IMR-90 (cell line): ENCODE data around the gene MNAT1. TPM values are rescaled to one million over a fixed set of nuclear protein-coding genes. Genes with fewer than 3 reads are reported as not detected.
A peak's percentile ranks its signal among the peaks of the same experiment; 100 is the strongest.

Source experiments
- ATAC-seq: fragments of 200-7000 bp; cut with Tn5 transposase; 2 replicates; pipeline ENCODE4 v1.9.1; 2020; ENCODE audit warnings: low read depth, mild to moderate bottlenecking, moderate library complexity
- BruUV-seq: library from RNA; stranded (reverse); fragments of 400-500 nt; replicated peaks from 2 replicates; lab custom pipeline; 2021; lab: Mats Ljungman, UMichigan
- CTCF ChIA-PET: fragments of 300-600 bp; formaldehyde crosslinking; extraction: SDS; loops from one replicate; lab custom pipeline; 2021; ENCODE audit warnings: antibody characterized with exemption; lab: Yijun Ruan, JAX
- POLR2A ChIA-PET: fragments of 300-600 bp; sonication (Branson Sonifier 250); formaldehyde crosslinking; loops from one replicate; lab custom pipeline; 2022; ENCODE audit warnings: antibody characterized with exemption; ENCODE audit not compliant: unreplicated experiment; lab: Charles Lee
- DNase-seq: peaks from one replicate; pipeline ENCODE4 v3.0.0; 2013
- H2AFZ ChIP-seq: replicated peaks from 2 replicates; pipeline ENCODE3; 2013; ENCODE audit warnings: low read length, mild to moderate bottlenecking; ENCODE audit not compliant: poor library complexity
- H2AK5ac ChIP-seq: 2 replicates; pipeline ENCODE4 v1.6.1; 2013; ENCODE audit warnings: low read depth, low read length, inconsistent platforms
- H2AK9ac ChIP-seq: replicated peaks from 2 replicates; pipeline ENCODE3; 2013; ENCODE audit warnings: mild to moderate bottlenecking, low read depth, low read length, moderate library complexity; ENCODE audit not compliant: poor library complexity
- H2BK120ac ChIP-seq: 2 replicates; pipeline ENCODE4 v1.6.1; 2013; ENCODE audit warnings: low read depth, low read length, inconsistent platforms
- H2BK15ac ChIP-seq: 3 replicates; pipeline ENCODE4 v1.6.1; 2013; ENCODE audit warnings: low read depth, low read length, inconsistent platforms
- H2BK20ac ChIP-seq: 2 replicates; pipeline ENCODE4 v1.6.1; 2013; ENCODE audit warnings: low read depth, mild to moderate bottlenecking, inconsistent platforms, low read length, moderate library complexity
- H2BK5ac ChIP-seq: 2 replicates; pipeline ENCODE4 v1.6.1; 2013; ENCODE audit warnings: mild to moderate bottlenecking, low read depth, low read length, inconsistent platforms; ENCODE audit not compliant: poor library complexity, severe bottlenecking
- H3K14ac ChIP-seq: replicated peaks from 2 replicates; pipeline ENCODE4 v1.6.1; 2013; ENCODE audit warnings: low read depth, low read length, inconsistent platforms
- H3K18ac ChIP-seq: 2 replicates; pipeline ENCODE4 v1.6.1; 2013; ENCODE audit warnings: low read depth, low read length, control low read depth
- H3K23ac ChIP-seq: 2 replicates; pipeline ENCODE4 v1.6.1; 2013; ENCODE audit warnings: low read depth, low read length, inconsistent platforms
- H3K27ac ChIP-seq: 2 replicates; pipeline ENCODE4 v1.5.1; 2013; ENCODE audit warnings: mild to moderate bottlenecking, control low read depth, low read length; ENCODE audit not compliant: insufficient read depth
- H3K27me3 ChIP-seq: 2 replicates; pipeline ENCODE4 v1.6.1; 2013; ENCODE audit warnings: low read length; ENCODE audit not compliant: control insufficient read depth, insufficient read depth
- H3K36me3 ChIP-seq: 2 replicates; pipeline ENCODE4 v1.6.1; 2013; ENCODE audit warnings: low read length, mixed read lengths; ENCODE audit not compliant: control insufficient read depth, insufficient read depth
- H3K4ac ChIP-seq: 2 replicates; pipeline ENCODE4 v1.6.1; 2013; ENCODE audit warnings: low read depth, low read length, inconsistent platforms
- H3K4me1 ChIP-seq: 2 replicates; pipeline ENCODE4 v1.6.1; 2013; ENCODE audit warnings: low read length, mixed read lengths; ENCODE audit not compliant: control insufficient read depth, insufficient read depth
- H3K4me2 ChIP-seq: 2 replicates; pipeline ENCODE4 v1.6.1; 2013; ENCODE audit warnings: low read depth, mild to moderate bottlenecking, control low read depth, low read length, moderate library complexity
- H3K4me3 ChIP-seq: 2 replicates; pipeline ENCODE4 v1.5.1; 2013; ENCODE audit warnings: low read depth, mild to moderate bottlenecking, control low read depth, low read length, moderate library complexity; ENCODE audit not compliant: insufficient read depth
- H3K56ac ChIP-seq: 2 replicates; pipeline ENCODE4 v1.6.1; 2013; ENCODE audit warnings: low read length, inconsistent platforms; ENCODE audit not compliant: insufficient read depth; ENCODE audit errors: extremely low read depth
- H3K79me1 ChIP-seq, 2 experiments: 2 replicates each; pipeline ENCODE4 v1.6.1; 2013; ENCODE audit warnings: low read length in 2 of 2, inconsistent platforms in 1 of 2, low read depth in 1 of 2
- H3K9ac ChIP-seq: 2 replicates; pipeline ENCODE4 v1.6.1; 2013; ENCODE audit warnings: low read depth, low read length, control low read depth
- H3K9me1 ChIP-seq: 2 replicates; pipeline ENCODE4 v1.6.1; 2013; ENCODE audit warnings: low read length, inconsistent platforms; ENCODE audit not compliant: insufficient read depth
- H3K9me3 ChIP-seq: 2 replicates; pipeline ENCODE4 v1.6.1; 2013; ENCODE audit warnings: low read length; ENCODE audit not compliant: control insufficient read depth, insufficient read depth
- H4K20me1 ChIP-seq: 2 replicates; pipeline ENCODE4 v1.6.1; 2013; ENCODE audit warnings: low read length, inconsistent platforms; ENCODE audit not compliant: insufficient read depth
- H4K5ac ChIP-seq: 2 replicates; pipeline ENCODE4 v1.6.1; 2013; ENCODE audit warnings: mild to moderate bottlenecking, low read depth, low read length, control low read depth
- H4K8ac ChIP-seq, 2 experiments: 2 replicates each; pipeline ENCODE4 v1.6.1; 2013; ENCODE audit warnings: low read depth in 2 of 2, low read length in 2 of 2, control low read depth in 1 of 2, inconsistent platforms in 1 of 2
- H4K91ac ChIP-seq: 2 replicates; pipeline ENCODE4 v1.6.1; 2013; ENCODE audit warnings: low read depth, low read length, inconsistent platforms; ENCODE audit not compliant: insufficient read depth
- CEBPB ChIP-seq: IDR thresholded peaks from 2 replicates; pipeline ENCODE4 v1.6.1; 2012; ENCODE audit warnings: low read depth, low read length, improper control_type of control experiment
- CHD1 ChIP-seq: IDR thresholded peaks from 2 replicates; pipeline ENCODE4 v1.6.1; 2012; ENCODE audit warnings: low read depth, low read length, improper control_type of control experiment
- WGBS, 2 experiments: methylation state at CpG; one replicate each; pipeline versions ENCODE4 v1.1.5 to v1.1.7; 2013; ENCODE audit warnings: missing lambda C conversion rate in 2 of 2; ENCODE audit not compliant: insufficient read length in 1 of 2; ENCODE audit errors: extremely low coverage in 2 of 2; 5-methylcytosine and 5-hydroxymethylcytosine counted together
- dilution Hi-C: fragments of 300-500 bp; cut with HindIII; formaldehyde crosslinking; loops from one replicate; pipeline ENCODE4 v1.14.3; 2018; ENCODE audit warnings: low sequenced_read_pairs; ENCODE audit not compliant: unreplicated experiment
- in situ Hi-C: fragments of 300-500 bp; cut with MboI; formaldehyde crosslinking; loops from 3 replicates; pipeline ENCODE4 v1.14.3; 2019; ENCODE audit warnings: low sequenced_read_pairs, inconsistent platforms, mixed read lengths
- intact Hi-C: fragments of 100-400 bp; cut with micrococcal nuclease; formaldehyde crosslinking; loops from 2 replicates; pipeline ENCODE4 v1.10.0; 2022
- polyA plus RNA-seq, 3 experiments: library from polyadenylated mRNA; depleted of rRNA; stranded (reverse); fragments of >200 nt; gene quantifications; 2 replicates each; pipeline ENCODE4 v1.2.3, GENCODE V29; 2012; ENCODE audit warnings: low replicate concordance in 1 of 3
- total RNA-seq: library from RNA; depleted of rRNA; stranded (reverse); fragments of >200 nt; gene quantifications from 2 replicates; pipeline ENCODE4 v1.2.3, GENCODE V29; 2012

The MNAT1 gene
- total and polyA plus RNA-seq, 2 of the 4 experiments (the other 2 are of a cell fraction), result 48.2 to 53.0 TPM

DNA sequence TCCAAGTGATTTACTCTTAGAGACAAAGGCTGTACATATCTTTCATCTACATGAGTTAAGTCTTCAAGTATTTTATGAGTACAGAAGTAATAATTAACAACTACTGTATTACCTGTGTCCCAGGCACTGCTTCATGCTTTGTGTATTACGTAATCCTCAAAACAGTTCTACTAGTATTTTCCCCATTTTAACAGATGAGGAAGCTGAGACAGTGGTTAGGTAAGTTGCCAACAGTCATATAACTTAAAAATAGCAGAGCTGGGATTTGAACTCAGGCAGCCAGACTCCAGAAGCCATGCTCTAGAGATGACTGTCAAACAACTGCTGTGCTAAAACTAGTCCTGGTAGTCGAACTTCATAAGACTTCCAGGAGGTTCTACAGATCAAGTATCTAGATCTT lies 235.6 kb downstream of the MNAT1 start:
- H3K9me1 ChIP-seq, result 0 out of 2 replicates have a peak, but pooled peaks cover 3% of the 10 kb centered on the region
- CTCF ChIA-PET, result no interaction called here
- H3K56ac ChIP-seq, result no peak overlapping the region
- H2AK9ac ChIP-seq, result no peak overlapping the region
- no peak overlapping the region for H3K4me2 ChIP-seq
- H3K9ac ChIP-seq, result no peak overlapping the region
- no peak overlapping the region for H2BK15ac ChIP-seq
- no peak overlapping the region for H3K27ac ChIP-seq
- H2BK120ac ChIP-seq, result no peak overlapping the region
- no peak overlapping the region for H3K18ac ChIP-seq
- dilution Hi-C loops, result no loop called here
- no peak overlapping the region for H3K14ac ChIP-seq
- peak; percentile 87 for TF ChIP-seq CEBPB
- TF ChIP-seq CHD1, result no peak
- intact Hi-C loops, result no loop called here
- POLR2A ChIA-PET, result no interaction called here
- H3K4me1 ChIP-seq, result peaks cover 4% of the 10 kb centered on the region; the same call in 1 of the 2 replicates
- no peaks in the 10 kb centered on the region; the same call in 1 of the 2 replicates for H4K20me1 ChIP-seq
- no peak overlapping the region for H2BK20ac ChIP-seq
- H2AFZ ChIP-seq, result no peak overlapping the region
- H4K91ac ChIP-seq, result no peak overlapping the region
- peaks cover 3 to 13% of the 10 kb centered on the region in 2 experiments; a peak in 2 of 4 replicates for H3K79me1 ChIP-seq
- H3K4me3 ChIP-seq, result no peak overlapping the region
- in situ Hi-C loops, result no loop called here
- DNase-seq, result no peak
- H2BK5ac ChIP-seq, result no peak overlapping the region
- H3K36me3 ChIP-seq, result peaks cover 5% of the 10 kb centered on the region
- no TSS peak for BruUV-seq
- no peak for ATAC-seq
- WGBS, 2 experiments, result no CpG with 5 or more reads among the region's 2 CpGs
- H4K8ac ChIP-seq, result no peak overlapping the region
- no peak overlapping the region for H3K23ac ChIP-seq
- H3K4ac ChIP-seq, result no peak overlapping the region
- H4K5ac ChIP-seq, result no peak overlapping the region; the same call in 1 of the 2 replicates
- no peak overlapping the region for H2AK5ac ChIP-seq
- no peaks in the 10 kb centered on the region for H3K9me3 ChIP-seq
- no peaks in the 10 kb centered on the region for H3K27me3 ChIP-seq
